WTC11 (cell line): Measurements from ENCODE around the gene GCHFR. TPM values are rescaled to one million over a fixed set of nuclear protein-coding genes. Genes with fewer than 3 reads are reported as not detected.

Experiments used
- ATAC-seq: fragments of 200-7000 bp; cut with Tn5 transposase; 2 replicates; pipeline ENCODE4 v1.10.0; 2021; ENCODE audit warnings: mild to moderate bottlenecking, moderate library complexity
- CTCF ChIA-PET: fragments of 300-600 bp; sonication (Branson Sonifier 250); formaldehyde crosslinking; loops from one replicate; lab custom pipeline; 2021; ENCODE audit warnings: antibody characterized with exemption; lab: Charles Lee
- POLR2A ChIA-PET: fragments of 350-600 bp; sonication (Branson Sonifier 250); formaldehyde crosslinking; loops from one replicate; lab custom pipeline; 2021; ENCODE audit warnings: antibody characterized with exemption; lab: Charles Lee
- DNase-seq: peaks from one replicate; pipeline ENCODE4 v3.0.0; 2021; ENCODE audit warnings: low spot score
- H3K27ac Mint-ChIP-seq: 2 replicates; pipeline ENCODE4 v1.8.0; 2021; ENCODE audit warnings: mixed read lengths
- H3K27me3 Mint-ChIP-seq: 2 replicates; pipeline ENCODE4 v1.8.0; 2021; ENCODE audit warnings: low read depth, mild to moderate bottlenecking, moderate library complexity, mixed read lengths
- H3K36me3 Mint-ChIP-seq: 2 replicates; pipeline ENCODE4 v1.8.0; 2021; ENCODE audit warnings: mixed read lengths
- H3K4me1 Mint-ChIP-seq: 2 replicates; pipeline ENCODE4 v1.8.0; 2022; ENCODE audit warnings: mixed read lengths
- H3K4me3 Mint-ChIP-seq: 2 replicates; pipeline ENCODE4 v1.8.0; 2021; ENCODE audit warnings: mild to moderate bottlenecking, moderate library complexity, mixed read lengths
- H3K9me3 Mint-ChIP-seq: 2 replicates; pipeline ENCODE4 v1.8.0; 2021; ENCODE audit warnings: mixed read lengths
- ARID4B ChIP-seq: sonication (generic); formaldehyde crosslinking; IDR thresholded peaks from 2 replicates; pipeline ENCODE4 v1.8.0; 2023; ENCODE audit warnings: missing genetic modification reagents, mild to moderate bottlenecking, borderline replicate concordance
- CDX4 ChIP-seq: fragments of 250-450 bp; sonication (Bioruptor Pico); IDR thresholded peaks from 2 replicates; pipeline ENCODE4 v1.9.0; 2021; ENCODE audit warnings: moderate library complexity, mild to moderate bottlenecking, inconsistent platforms, borderline replicate concordance
- CTCF ChIP-seq: fragments of 200-600 bp; IDR thresholded peaks from 2 replicates; pipeline ENCODE4 v1.8.0; 2022; ENCODE audit warnings: antibody characterized with exemption
- EMX1 ChIP-seq: fragments of 250-450 bp; sonication (Bioruptor Pico); IDR thresholded peaks from 2 replicates; pipeline ENCODE4 v1.8.0; 2021; ENCODE audit warnings: mild to moderate bottlenecking
- ERG ChIP-seq: fragments of 250-450 bp; sonication (Bioruptor Pico); IDR thresholded peaks from 2 replicates; pipeline ENCODE4 v1.8.0; 2021; ENCODE audit warnings: mild to moderate bottlenecking
- ESRRA ChIP-seq: sonication (generic); formaldehyde crosslinking; IDR thresholded peaks from 2 replicates; pipeline ENCODE4 v1.8.1; 2022; ENCODE audit warnings: mild to moderate bottlenecking, missing genetic modification reagents, borderline replicate concordance
- FOXJ3 ChIP-seq: sonication (generic); formaldehyde crosslinking; IDR thresholded peaks from 2 replicates; pipeline ENCODE4 v1.9.0; 2021; ENCODE audit warnings: missing genetic modification reagents, mild to moderate bottlenecking, borderline replicate concordance
- GTF2I ChIP-seq: fragments of 250-450 bp; sonication (Bioruptor Pico); conservative IDR thresholded peaks from 2 replicates; pipeline ENCODE4 v1.4.0; 2021; ENCODE audit warnings: mild to moderate bottlenecking
- KAT7 ChIP-seq: sonication (generic); formaldehyde crosslinking; IDR thresholded peaks from 2 replicates; pipeline ENCODE4 v1.8.1; 2023; ENCODE audit warnings: missing genetic modification reagents, mild to moderate bottlenecking, borderline replicate concordance
- MLX ChIP-seq: sonication (generic); formaldehyde crosslinking; IDR thresholded peaks from 2 replicates; pipeline ENCODE4 v1.8.1; 2023; ENCODE audit warnings: mild to moderate bottlenecking, missing genetic modification reagents, moderate library complexity
- NFYB ChIP-seq: sonication (generic); formaldehyde crosslinking; conservative IDR thresholded peaks from 2 replicates; pipeline ENCODE4 v1.8.0; 2022; ENCODE audit warnings: low read depth, missing genetic modification reagents
- STAT6 ChIP-seq: sonication (generic); formaldehyde crosslinking; conservative IDR thresholded peaks from 2 replicates; pipeline ENCODE4 v1.8.1; 2023; ENCODE audit warnings: mild to moderate bottlenecking, low read depth, missing genetic modification reagents, moderate library complexity
- USF2 ChIP-seq: sonication (generic); formaldehyde crosslinking; IDR thresholded peaks from 2 replicates; pipeline ENCODE4 v1.8.1; 2023; ENCODE audit warnings: mild to moderate bottlenecking, missing genetic modification reagents, moderate library complexity
- ZNF121 ChIP-seq: sonication (generic); formaldehyde crosslinking; IDR thresholded peaks from 2 replicates; pipeline ENCODE4 v1.8.0; 2023; ENCODE audit warnings: missing genetic modification reagents
- ZNF263 ChIP-seq: sonication (generic); formaldehyde crosslinking; IDR thresholded peaks from 2 replicates; pipeline ENCODE4 v1.8.1; 2022; ENCODE audit warnings: low read depth, mild to moderate bottlenecking, moderate library complexity, missing genetic modification reagents
- ZNF671 ChIP-seq: fragments of 250-450 bp; sonication (Bioruptor Pico); IDR thresholded peaks from 2 replicates; pipeline ENCODE4 v1.8.0; 2021; ENCODE audit warnings: mild to moderate bottlenecking
- ZSCAN18 ChIP-seq: fragments of 250-450 bp; sonication (Bioruptor Pico); IDR thresholded peaks from 2 replicates; pipeline ENCODE4 v2.1.2; 2022; ENCODE audit warnings: mild to moderate bottlenecking, moderate library complexity
- total RNA-seq: library from RNA; stranded (reverse); gene quantifications from 3 replicates; pipeline ENCODE4 v1.2.3, GENCODE V29; 2021

The GCHFR gene
- total RNA-seq, 1 experiment from 2014 or later, result 42.3 TPM

- no peak for ATAC-seq
- no peaks in the 10 kb centered on the region for H3K9me3 Mint-ChIP-seq
- CTCF ChIA-PET, result interaction anchor here (1.4 kb wide), 1 partner anchor 108 kb away, joined by 4 read pairs; no protein-coding TSS in a partner anchor
- H3K4me1 Mint-ChIP-seq, result no peaks in the 10 kb centered on the region
- no peak overlapping the region for H3K4me3 Mint-ChIP-seq
- TF ChIP-seq ZNF121 (CRISPR knock-in tag) (peak; percentile 85), KAT7 (CRISPR knock-in tag) (no peak)
- POLR2A ChIA-PET, result no interaction called here
- H3K27me3 Mint-ChIP-seq, result no peaks in the 10 kb centered on the region
- DNase-seq, result no peak
- H3K36me3 Mint-ChIP-seq, result peaks cover 7% of the 10 kb centered on the region; the same call in 1 of the 2 replicates
- H3K27ac Mint-ChIP-seq, result no peak overlapping the region
These were observed 14.7 kb upstream of the GCHFR start for GRCh38 chr15:40749151-40749630.

- DNase-seq (no peak), ATAC-seq (no peak)
- CTCF ChIA-PET, result no interaction called here
- Mint-ChIP-seq H3K4me1 (peaks cover 7% of the 10 kb centered on the region; the same call in 1 of the 2 replicates), H3K27ac (no peak overlapping the region), H3K27me3 (no peaks in the 10 kb centered on the region), H3K4me3 (no peak overlapping the region), H3K9me3 (no peaks in the 10 kb centered on the region), H3K36me3 (peaks cover 7% of the 10 kb centered on the region; the same call in 1 of the 2 replicates)
- TF ChIP-seq ZNF263 (CRISPR knock-in tag), result no peak
- no peak for TF ChIP-seq FOXJ3 (CRISPR knock-in tag)
- no peak for TF ChIP-seq NFYB (CRISPR knock-in tag)
- TF ChIP-seq ZSCAN18 (CRISPR knock-in tag), result no peak
- no peak for TF ChIP-seq MLX (CRISPR knock-in tag)
- TF ChIP-seq CDX4 (CRISPR knock-in tag), result no peak
- no peak for TF ChIP-seq GTF2I
- no peak for TF ChIP-seq ARID4B
- POLR2A ChIA-PET, result no interaction called here
These were observed 13.0 kb upstream of the GCHFR start for GRCh38 chr15:40750885-40751284.

- H3K4me1 Mint-ChIP-seq, result peaks cover 11% of the 10 kb centered on the region; the same call in 1 of the 2 replicates
- no peak overlapping the region for H3K27ac Mint-ChIP-seq
- ATAC-seq (no peak), DNase-seq (no peak)
- CTCF ChIA-PET, result interaction anchor here (0.5 to 1.2 kb wide), 2 partner anchors 12 to 162 kb away, joined by 3 to 4 read pairs; no protein-coding TSS in a partner anchor
- peaks cover 7% of the 10 kb centered on the region; the same call in 1 of the 2 replicates for H3K36me3 Mint-ChIP-seq
- POLR2A ChIA-PET, result no interaction called here
- no peaks in the 10 kb centered on the region for H3K9me3 Mint-ChIP-seq
- H3K4me3 Mint-ChIP-seq, result no peak overlapping the region
- H3K27me3 Mint-ChIP-seq, result no peaks in the 10 kb centered on the region
- TF ChIP-seq ERG (CRISPR knock-in tag) (no peak), CTCF (no peak), STAT6 (no peak), ESRRA (no peak), FOXJ3 (CRISPR knock-in tag) (no peak), ZNF671 (CRISPR knock-in tag) (no peak), USF2 (CRISPR knock-in tag) (no peak), EMX1 (no peak)
These were observed 12.1 kb upstream of the GCHFR start for GRCh38 chr15:40751745-40752144.
